GM23338 (cell line): Measurements from ENCODE around the gene ATP10A. TPM values are rescaled to one million over a fixed set of nuclear protein-coding genes. Genes with fewer than 3 reads are reported as not detected.

Experiments used
- ATAC-seq: fragments of 200-7000 bp; cut with Tn5 transposase; 3 replicates; pipeline ENCODE4 v1.9.1; 2020
- DNase-seq: peaks from one replicate; pipeline ENCODE4 v3.0.0-alpha.2; 2015; ENCODE audit warnings: low spot score
- H2AFZ ChIP-seq: fragments of 200-600 bp; sonication (generic); 2 replicates; pipeline ENCODE4 v1.8.0; 2016; ENCODE audit warnings: antibody characterized with exemption, mild to moderate bottlenecking, moderate library complexity
- H3F3A ChIP-seq: fragments of 200-600 bp; sonication (generic); replicated peaks from 2 replicates; pipeline ENCODE4 v1.8.0; 2017; ENCODE audit warnings: antibody characterized with exemption, mixed run types, low read depth
- H3K27ac ChIP-seq: fragments of 200-600 bp; sonication (generic); 2 replicates; pipeline ENCODE4 v1.6.1; 2016; ENCODE audit warnings: low read depth
- H3K27me3 ChIP-seq: fragments of 200-600 bp; sonication (generic); 2 replicates; pipeline ENCODE4 v1.8.0; 2016; ENCODE audit warnings: mild to moderate bottlenecking, mixed run types, moderate library complexity; ENCODE audit not compliant: insufficient read depth
- H3K36me3 ChIP-seq: fragments of 200-600 bp; sonication (generic); 2 replicates; pipeline ENCODE4 v1.8.0; 2016; ENCODE audit warnings: mild to moderate bottlenecking; ENCODE audit not compliant: insufficient read depth
- H3K4me1 ChIP-seq: fragments of 200-600 bp; sonication (generic); 2 replicates; pipeline ENCODE4 v1.8.0; 2016; ENCODE audit warnings: mild to moderate bottlenecking, moderate library complexity; ENCODE audit not compliant: insufficient read depth
- H3K4me2 ChIP-seq: fragments of 200-600 bp; sonication (generic); 2 replicates; pipeline ENCODE4 v1.7.1; 2017; ENCODE audit warnings: mixed run types
- H3K4me3 ChIP-seq: fragments of 200-600 bp; sonication (generic); 2 replicates; pipeline ENCODE4 v1.6.1; 2016; ENCODE audit warnings: mixed run types
- H3K79me2 ChIP-seq: fragments of 200-600 bp; sonication (generic); replicated peaks from 2 replicates; pipeline ENCODE4 v1.8.0; 2017; ENCODE audit warnings: mild to moderate bottlenecking; ENCODE audit not compliant: insufficient read depth
- H3K9me2 ChIP-seq: fragments of 200-600 bp; sonication (generic); 2 replicates; pipeline ENCODE4 v1.8.0; 2017; ENCODE audit not compliant: insufficient read depth
- H4K20me1 ChIP-seq: fragments of 200-600 bp; sonication (generic); replicated peaks from 2 replicates; pipeline ENCODE4 v1.8.0; 2017; ENCODE audit warnings: mild to moderate bottlenecking; ENCODE audit not compliant: insufficient read depth
- H3K27ac Mint-ChIP-seq: 2 replicates; pipeline ENCODE4 v1.8.0; 2020; ENCODE audit warnings: inconsistent platforms, mild to moderate bottlenecking, moderate library complexity, mixed read lengths
- H3K27me3 Mint-ChIP-seq: 3 replicates; pipeline ENCODE4 v1.8.0; 2022; ENCODE audit warnings: low read depth, mild to moderate bottlenecking, moderate library complexity, mixed read lengths, inconsistent platforms; ENCODE audit not compliant: insufficient read depth, poor library complexity
- H3K36me3 Mint-ChIP-seq: 3 replicates; pipeline ENCODE4 v1.8.0; 2021; ENCODE audit warnings: low read depth, mild to moderate bottlenecking, inconsistent platforms, moderate library complexity, mixed read lengths
- H3K4me1 Mint-ChIP-seq: 3 replicates; pipeline ENCODE4 v1.8.0; 2020; ENCODE audit warnings: mild to moderate bottlenecking, inconsistent platforms, mixed read lengths
- H3K4me3 Mint-ChIP-seq: 3 replicates; pipeline ENCODE4 v1.8.0; 2021; ENCODE audit warnings: moderate library complexity, mild to moderate bottlenecking, inconsistent platforms, mixed read lengths
- H3K9me3 Mint-ChIP-seq: 3 replicates; pipeline ENCODE4 v1.8.0; 2020; ENCODE audit warnings: moderate library complexity, mild to moderate bottlenecking, inconsistent platforms, mixed read lengths
- CREB1 ChIP-seq: fragments of 250-450 bp; sonication (Bioruptor Pico); IDR thresholded peaks from 2 replicates; pipeline ENCODE4 v1.5.0; 2020; ENCODE audit warnings: low read depth, mild to moderate bottlenecking, moderate library complexity
- CTCF ChIP-seq, 2 experiments: fragments of 200-600 bp in 1 of 2; sonication (generic) in 1 of 2; conservative IDR thresholded peaks; 2 replicates each; pipeline versions ENCODE4 v1.5.1 to v1.6.1; 2016 to 2017; ENCODE audit warnings: antibody characterized with exemption in 2 of 2, low read depth in 2 of 2, mild to moderate bottlenecking in 2 of 2, moderate library complexity in 1 of 2
- ETS1 ChIP-seq: IDR thresholded peaks from 2 replicates; pipeline ENCODE4 v1.6.1; 2016; ENCODE audit warnings: antibody characterized with exemption
- EZH2 ChIP-seq: fragments of 200-600 bp; sonication (generic); IDR thresholded peaks from one replicate; pipeline ENCODE4 v1.8.0; 2017; ENCODE audit warnings: antibody characterized with exemption, mild to moderate bottlenecking, low read depth; ENCODE audit not compliant: unreplicated experiment
- EZH2phosphoT487 ChIP-seq: fragments of 200-600 bp; sonication (generic); IDR thresholded peaks from one replicate; pipeline ENCODE4 v1.8.1; 2018; ENCODE audit warnings: antibody characterized with exemption; ENCODE audit not compliant: unreplicated experiment
- JUNB ChIP-seq: IDR thresholded peaks from one replicate; pipeline ENCODE4 v1.6.1; 2016; ENCODE audit warnings: antibody characterized with exemption; ENCODE audit not compliant: unreplicated experiment
- NANOG ChIP-seq: IDR thresholded peaks from 2 replicates; pipeline ENCODE4 v1.6.1; 2016; ENCODE audit warnings: antibody characterized with exemption, borderline replicate concordance
- REST ChIP-seq: IDR thresholded peaks from one replicate; pipeline ENCODE4 v1.6.1; 2018; ENCODE audit warnings: antibody characterized with exemption; ENCODE audit not compliant: unreplicated experiment
- STAT1 ChIP-seq: IDR thresholded peaks from one replicate; pipeline ENCODE4 v1.6.1; 2016; ENCODE audit warnings: antibody characterized with exemption; ENCODE audit not compliant: unreplicated experiment
- ZNF114 ChIP-seq: fragments of 250-450 bp; sonication (Bioruptor Pico); IDR thresholded peaks from 2 replicates; pipeline ENCODE4 v1.5.0; 2020; ENCODE audit warnings: mild to moderate bottlenecking, moderate library complexity
- ZNF331 ChIP-seq: fragments of 250-450 bp; sonication (Bioruptor Pico); IDR thresholded peaks from 2 replicates; pipeline ENCODE4 v1.5.0; 2020; ENCODE audit warnings: low read depth, mild to moderate bottlenecking, moderate library complexity
- ZNF462 ChIP-seq: fragments of 250-450 bp; sonication (Bioruptor Pico); IDR thresholded peaks from 2 replicates; pipeline ENCODE4 v1.5.0; 2020; ENCODE audit warnings: mild to moderate bottlenecking, moderate library complexity
- polyA plus RNA-seq: library from polyadenylated mRNA; unstranded; fragments of >200 nt; fragmentation: Nextera tagmentation; extraction: Ambion mirVana; gene quantifications from 2 replicates; pipeline ENCODE4 v1.2.1, GENCODE V29; 2016
- total RNA-seq: library from RNA; depleted of rRNA; stranded (reverse); fragments of >200 nt; shearing (Covaris generic); gene quantifications from 2 replicates; pipeline ENCODE4 v1.2.3, GENCODE V29; 2014

Gene ATP10A
- total and polyA plus RNA-seq, 2 experiments from 2014 or later: 0.36 to 5.6 TPM

GRCh38 chr15:25718169-25718536, 145.0 kb downstream of the ATP10A start:
- Histone ChIP-seq H2AFZ (no peak overlapping the region; the same call in 1 of the 2 replicates), H3K4me1 (peaks cover 6% of the 10 kb centered on the region), H3K4me2 (no peak overlapping the region), H3K27me3 (no peaks in the 10 kb centered on the region), H3K27ac (no peak overlapping the region), H3F3A (no peaks in the 10 kb centered on the region), H3K9me2 (no peaks in the 10 kb centered on the region), H4K20me1 (no peaks in the 10 kb centered on the region), H3K4me3 (no peak overlapping the region), H3K36me3 (no peaks in the 10 kb centered on the region), H3K79me2 (no peaks in the 10 kb centered on the region)
- H3K27ac Mint-ChIP-seq: no peak overlapping the region
- DNase-seq: no peak
- H3K9me3 Mint-ChIP-seq: peaks cover 3% of the 10 kb centered on the region; the same call in 1 of the 3 replicates
- no peak overlapping the region for H3K4me3 Mint-ChIP-seq
- no peaks in the 10 kb centered on the region for H3K36me3 Mint-ChIP-seq
- ATAC-seq: no peak
- H3K27me3 Mint-ChIP-seq: peaks cover 12% of the 10 kb centered on the region
- no peak for TF ChIP-seq ZNF331 (CRISPR knock-in tag)
- TF ChIP-seq ZNF462 (CRISPR knock-in tag): no peak
- TF ChIP-seq CREB1: no peak
- TF ChIP-seq STAT1: no peak
- no peak for TF ChIP-seq NANOG
- no peak for TF ChIP-seq JUNB
- no peak for TF ChIP-seq ETS1
- TF ChIP-seq REST: no peak
- no peak for TF ChIP-seq EZH2phosphoT487
- TF ChIP-seq CTCF (conservative IDR thresholded peaks at IDR 0.05; ENCODE audit: low read depth in 2 of 2): no peak
- no peak for TF ChIP-seq ZNF114 (CRISPR knock-in tag)
- no peak for TF ChIP-seq EZH2
- peaks cover 14% of the 10 kb centered on the region for H3K4me1 Mint-ChIP-seq
